Muscle layer of duodenum (tissue), 2 donors: ENCODE measurements around the gene HSPA4.

Experiments used
- H3K27ac ChIP-seq: one replicate; pipeline ENCODE4 v1.7.0; 2013; ENCODE audit warnings: mild to moderate bottlenecking, low read length
- H3K27me3 ChIP-seq: one replicate; pipeline ENCODE4 v1.7.0; 2013; ENCODE audit warnings: low read depth, mild to moderate bottlenecking, control low read depth, low read length
- H3K36me3 ChIP-seq, 2 donors: one replicate each; pipeline ENCODE4 v1.7.0; 2013; ENCODE audit warnings: low read length in 2 of 2, control low read depth in 1 of 2, mild to moderate bottlenecking in 1 of 2; ENCODE audit not compliant: insufficient read depth in 2 of 2, control insufficient read depth in 1 of 2
- H3K4me1 ChIP-seq, 2 donors: one replicate each; pipeline ENCODE4 v1.7.0; 2013; ENCODE audit warnings: low read length in 2 of 2, mild to moderate bottlenecking in 2 of 2, control low read depth in 1 of 2, moderate library complexity in 1 of 2; ENCODE audit not compliant: insufficient read depth in 2 of 2, control insufficient read depth in 1 of 2
- H3K4me3 ChIP-seq, 2 donors: one replicate each; pipeline ENCODE4 v1.7.0; 2013; ENCODE audit warnings: low read length in 2 of 2, low read depth in 1 of 2, mild to moderate bottlenecking in 1 of 2
- H3K9me3 ChIP-seq, 2 donors: one replicate each; pipeline ENCODE4 v1.7.0; 2013; ENCODE audit warnings: low read length in 2 of 2, control low read depth in 1 of 2, mild to moderate bottlenecking in 1 of 2; ENCODE audit not compliant: control insufficient read depth in 1 of 2
- donor health status: healthy.

Gene HSPA4

GRCh38 chr5:133117166-133117911 lies 65.5 kb downstream of the HSPA4 start:
- H3K4me1 ChIP-seq = no peaks in the 10 kb centered on the region
- H3K27me3 ChIP-seq = no peaks in the 10 kb centered on the region
- H3K36me3 ChIP-seq = no peaks in the 10 kb centered on the region
- H3K9me3 ChIP-seq = no peaks in the 10 kb centered on the region
- H3K27ac ChIP-seq = no peak overlapping the region
- H3K4me3 ChIP-seq = no peak overlapping the region

DNA sequence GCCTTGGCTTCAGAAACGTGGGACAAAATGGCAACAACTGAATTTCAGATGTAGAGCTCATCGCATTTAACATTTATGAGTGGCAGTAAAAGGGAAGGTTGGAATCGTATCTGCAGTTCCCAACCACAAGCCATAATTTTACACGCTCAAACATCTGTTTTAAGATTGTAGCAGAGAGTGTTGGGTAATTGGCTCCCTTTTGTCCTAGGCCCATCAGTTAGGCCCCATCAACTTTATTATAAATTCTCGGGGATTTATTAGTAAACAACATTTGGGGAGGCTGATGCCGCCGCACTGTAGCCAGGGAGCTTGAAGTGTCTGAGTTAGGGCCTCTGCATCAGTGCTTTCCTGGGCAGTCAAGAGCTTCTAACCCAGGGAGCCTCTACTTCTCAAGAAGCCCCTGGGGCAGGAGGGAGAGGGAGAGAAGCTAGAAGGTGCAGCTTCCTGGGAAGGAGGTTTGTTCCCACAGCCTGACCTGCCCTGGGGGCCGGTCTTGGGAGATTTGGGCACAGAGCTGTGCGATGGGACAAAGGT lies 66.2 kb downstream of the HSPA4 start:
- Histone ChIP-seq H3K27me3 (no peaks in the 10 kb centered on the region), H3K4me1 (no peaks in the 10 kb centered on the region), H3K4me3 (no peak overlapping the region), H3K27ac (no peak overlapping the region), H3K9me3 (no peaks in the 10 kb centered on the region), H3K36me3 (no peaks in the 10 kb centered on the region)

DNA sequence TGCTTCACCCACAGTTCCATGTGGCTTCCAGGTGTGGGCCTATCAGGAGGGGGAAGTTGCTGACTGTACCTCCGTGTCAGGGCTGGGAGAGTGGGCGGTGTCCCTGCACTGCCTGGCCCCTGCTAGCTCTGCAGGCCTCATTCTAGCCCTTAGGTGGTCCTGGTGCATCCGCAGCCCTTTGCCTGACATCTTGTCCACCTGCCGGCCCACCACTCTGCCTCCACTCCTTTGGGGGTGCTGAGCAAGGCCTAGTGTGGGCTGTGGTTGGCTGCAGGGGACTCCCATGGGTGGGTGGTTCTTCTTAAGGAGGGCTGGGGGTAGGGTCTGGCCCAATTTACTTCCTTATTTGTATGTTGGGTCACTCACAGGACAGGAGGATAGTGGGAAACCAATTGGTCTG lies 66.9 kb downstream of the HSPA4 start:
- Histone ChIP-seq H3K4me1 (no peaks in the 10 kb centered on the region), H3K27me3 (no peaks in the 10 kb centered on the region), H3K4me3 (no peak overlapping the region), H3K27ac (no peak overlapping the region), H3K36me3 (no peaks in the 10 kb centered on the region), H3K9me3 (no peaks in the 10 kb centered on the region)

DNA sequence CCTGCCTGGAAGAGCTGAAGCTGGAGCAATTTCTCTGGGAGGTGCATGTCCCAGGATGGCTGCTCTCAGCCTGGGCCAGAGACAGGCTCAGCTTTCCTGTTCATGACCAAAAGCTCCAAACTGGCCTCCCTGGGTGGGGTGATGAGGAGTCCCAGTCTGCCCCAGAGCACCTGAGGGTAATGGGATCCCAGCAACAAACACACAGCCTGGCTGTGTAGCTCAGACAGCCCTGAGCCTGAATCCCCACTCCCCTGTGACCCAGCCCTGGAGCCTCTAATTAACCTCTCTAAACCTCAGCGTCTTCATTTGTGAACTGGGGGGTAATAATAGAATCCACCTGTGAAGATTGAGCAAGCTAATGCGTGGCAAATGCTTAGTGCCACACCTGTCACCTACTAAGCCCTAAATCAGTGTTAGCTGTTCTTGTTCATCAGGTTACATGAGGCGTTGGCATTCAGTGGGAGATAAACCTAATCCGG lies 67.5 kb downstream of the HSPA4 start:
- Histone ChIP-seq H3K27me3 (no peaks in the 10 kb centered on the region), H3K4me3 (no peak overlapping the region), H3K4me1 (no peaks in the 10 kb centered on the region), H3K36me3 (no peaks in the 10 kb centered on the region), H3K27ac (no peak overlapping the region), H3K9me3 (no peaks in the 10 kb centered on the region)

DNA sequence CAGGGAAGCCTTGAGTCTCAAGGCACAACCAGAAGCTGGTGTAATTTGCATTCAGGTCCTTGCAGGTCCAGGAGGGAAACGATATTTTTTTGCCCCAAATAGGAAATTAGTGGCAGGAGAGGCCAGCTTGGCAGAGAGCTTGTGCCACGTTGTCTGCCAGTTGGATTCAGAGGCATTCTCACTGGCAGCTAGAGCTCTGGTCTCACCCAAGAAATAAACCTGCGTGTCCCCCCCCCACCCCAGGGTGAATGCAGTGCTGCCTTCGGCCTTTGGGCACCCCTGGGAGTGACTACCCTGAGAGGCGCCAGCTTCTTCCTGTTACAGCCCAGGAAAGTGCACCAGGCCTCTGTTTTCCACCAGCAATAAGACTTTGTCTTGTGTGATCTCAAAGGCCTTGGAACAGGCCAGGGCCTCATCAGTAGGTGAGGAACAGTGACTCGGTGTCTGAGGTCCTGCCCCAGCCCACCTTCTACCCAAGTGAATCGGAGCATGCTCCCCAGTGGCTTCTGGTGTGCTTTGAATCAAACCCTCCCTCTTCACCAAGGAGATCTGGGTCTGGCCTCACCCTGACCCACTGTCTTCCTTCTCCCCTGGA lies 68.4 kb downstream of the HSPA4 start:
- H3K9me3 ChIP-seq = no peaks in the 10 kb centered on the region
- H3K27ac ChIP-seq = no peak overlapping the region
- no peaks in the 10 kb centered on the region for H3K36me3 ChIP-seq
- no peak overlapping the region for H3K4me3 ChIP-seq
- H3K4me1 ChIP-seq = no peaks in the 10 kb centered on the region
- no peaks in the 10 kb centered on the region for H3K27me3 ChIP-seq

GRCh38 chr5:133121080-133121479 lies 69.3 kb downstream of the HSPA4 start:
- Histone ChIP-seq H3K27ac (no peak overlapping the region), H3K36me3 (no peaks in the 10 kb centered on the region), H3K27me3 (no peaks in the 10 kb centered on the region), H3K9me3 (no peaks in the 10 kb centered on the region), H3K4me3 (no peak overlapping the region), H3K4me1 (no peaks in the 10 kb centered on the region)

DNA sequence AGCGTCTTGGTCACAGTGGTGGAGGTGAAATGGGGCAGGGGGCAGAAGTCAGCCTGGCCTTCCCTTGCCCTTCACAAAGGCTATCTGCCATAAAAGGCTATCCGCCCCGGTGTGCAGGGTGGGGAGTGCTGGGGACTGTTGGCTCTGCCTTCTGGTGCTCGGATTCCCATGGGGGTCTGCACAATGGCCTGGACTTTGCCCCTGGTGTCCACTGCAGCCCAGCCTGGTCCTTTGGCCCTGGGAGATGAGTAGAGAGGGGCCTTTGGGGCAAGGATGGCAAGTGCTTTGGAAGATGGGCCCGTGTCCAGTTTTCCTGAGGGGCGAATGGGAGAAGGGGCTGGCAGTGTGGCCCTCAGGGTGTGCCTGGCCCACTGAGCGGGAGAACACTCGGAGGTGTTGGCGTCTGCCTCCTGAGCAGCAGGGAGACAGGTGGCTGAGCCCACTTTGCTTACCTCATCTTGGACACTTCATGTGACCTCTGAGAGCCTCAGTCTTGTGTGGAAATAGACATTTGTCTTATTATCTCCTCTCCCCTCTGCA lies 69.9 kb downstream of the HSPA4 start:
- H3K9me3 ChIP-seq = no peaks in the 10 kb centered on the region
- H3K27ac ChIP-seq = no peak overlapping the region
- no peaks in the 10 kb centered on the region for H3K4me1 ChIP-seq
- no peaks in the 10 kb centered on the region for H3K27me3 ChIP-seq
- no peaks in the 10 kb centered on the region for H3K36me3 ChIP-seq
- H3K4me3 ChIP-seq = no peak overlapping the region

DNA sequence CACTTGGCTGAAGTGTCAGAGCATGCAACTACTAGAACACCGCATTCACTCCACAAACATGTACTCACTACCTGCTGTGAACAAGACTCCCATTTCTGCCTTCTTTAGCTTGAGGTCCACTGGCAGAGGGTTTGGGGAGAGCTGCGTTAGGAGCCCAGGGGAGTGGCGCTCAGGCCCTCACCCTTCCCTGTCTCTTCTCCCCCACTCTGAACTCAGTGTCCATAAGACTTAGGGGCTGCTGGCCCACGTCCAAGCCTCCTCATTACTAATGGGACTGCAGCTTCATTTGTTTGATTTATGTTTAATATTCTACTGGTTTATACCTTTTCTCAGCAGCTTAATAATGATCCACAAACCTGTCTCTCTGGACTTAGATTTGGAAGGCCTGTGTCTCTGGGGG lies 70.9 kb downstream of the HSPA4 start:
- H3K36me3 ChIP-seq = no peaks in the 10 kb centered on the region
- no peak overlapping the region for H3K27ac ChIP-seq
- H3K4me3 ChIP-seq = no peak overlapping the region
- no peaks in the 10 kb centered on the region for H3K9me3 ChIP-seq
- no peaks in the 10 kb centered on the region for H3K27me3 ChIP-seq
- no peaks in the 10 kb centered on the region for H3K4me1 ChIP-seq

- Histone ChIP-seq H3K9me3 (no peaks in the 10 kb centered on the region), H3K4me1 (no peaks in the 10 kb centered on the region), H3K4me3 (no peak overlapping the region), H3K27me3 (no peaks in the 10 kb centered on the region), H3K36me3 (no peaks in the 10 kb centered on the region), H3K27ac (no peak overlapping the region)
Observed at GRCh38 chr5:133123297-133123696, 71.5 kb downstream of the HSPA4 start.

- no peaks in the 10 kb centered on the region for H3K4me1 ChIP-seq
- H3K27me3 ChIP-seq = no peaks in the 10 kb centered on the region
- no peak overlapping the region for H3K4me3 ChIP-seq
- no peak overlapping the region for H3K27ac ChIP-seq
- H3K9me3 ChIP-seq = no peaks in the 10 kb centered on the region
- no peaks in the 10 kb centered on the region for H3K36me3 ChIP-seq
Observed at GRCh38 chr5:133124891-133125290, 73.1 kb downstream of the HSPA4 start.

DNA sequence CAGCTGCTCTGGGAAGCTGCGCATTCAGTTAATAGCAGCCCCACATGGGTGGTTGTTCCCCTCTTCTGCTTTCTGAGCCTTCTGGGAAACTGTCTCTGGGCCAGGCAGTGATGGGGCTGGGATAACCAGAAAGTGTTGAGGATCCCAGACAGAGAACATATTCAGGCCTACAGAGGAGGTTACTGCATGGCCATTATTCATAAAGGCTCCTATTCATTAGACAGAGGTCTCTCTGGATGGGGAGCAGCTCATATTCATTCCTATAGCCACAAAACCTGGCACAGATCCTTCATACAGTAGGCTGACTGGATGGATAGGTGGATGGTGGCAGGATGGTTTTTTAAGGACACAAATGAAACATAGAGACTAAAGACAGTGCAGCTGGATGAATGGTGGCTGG lies 76.3 kb downstream of the HSPA4 start:
- no peaks in the 10 kb centered on the region for H3K27me3 ChIP-seq
- no peaks in the 10 kb centered on the region for H3K4me1 ChIP-seq
- no peaks in the 10 kb centered on the region for H3K36me3 ChIP-seq
- H3K9me3 ChIP-seq = no peaks in the 10 kb centered on the region
- H3K4me3 ChIP-seq = no peak overlapping the region
- H3K27ac ChIP-seq = no peak overlapping the region
